H9 (cell line): ENCODE measurements around the gene MTMR1. TPM values are rescaled to one million over a fixed set of nuclear protein-coding genes. Genes with fewer than 3 reads are reported as not detected.

Experiments used
- DNase-seq: peaks from one replicate; pipeline ENCODE4 v3.0.0-alpha.2; 2017
- H2AFZ ChIP-seq: one replicate; pipeline ENCODE4 v1.6.1; 2013; ENCODE audit warnings: mild to moderate bottlenecking, low read length, control low read depth, moderate library complexity
- H2AK5ac ChIP-seq: 2 replicates; pipeline ENCODE4 v1.6.1; 2013; ENCODE audit warnings: low read length, control low read depth, mixed read lengths; ENCODE audit not compliant: insufficient read length
- H2BK120ac ChIP-seq: one replicate; pipeline ENCODE4 v1.6.1; 2013; ENCODE audit warnings: low read depth, mild to moderate bottlenecking, low read length, control low read depth, inconsistent platforms; ENCODE audit not compliant: poor library complexity, severe bottlenecking
- H2BK12ac ChIP-seq: 2 replicates; pipeline ENCODE4 v1.6.1; 2013; ENCODE audit warnings: low read length, control low read depth, mixed read lengths, low read depth; ENCODE audit not compliant: insufficient read length
- H2BK15ac ChIP-seq: 2 replicates; pipeline ENCODE4 v1.6.1; 2013; ENCODE audit warnings: low read depth, low read length, control low read depth
- H2BK20ac ChIP-seq: one replicate; pipeline ENCODE4 v1.6.1; 2013; ENCODE audit warnings: low read depth, mild to moderate bottlenecking, low read length, control low read depth, inconsistent platforms; ENCODE audit not compliant: poor library complexity, severe bottlenecking
- H2BK5ac ChIP-seq: 2 replicates; pipeline ENCODE4 v1.6.1; 2013; ENCODE audit warnings: low read length, control low read depth, mixed read lengths; ENCODE audit not compliant: insufficient read length
- H3K14ac ChIP-seq: 2 replicates; pipeline ENCODE4 v1.6.1; 2013; ENCODE audit warnings: low read length, control low read depth; ENCODE audit not compliant: insufficient read depth
- H3K18ac ChIP-seq: 2 replicates; pipeline ENCODE4 v1.6.1; 2013; ENCODE audit warnings: low read depth, mild to moderate bottlenecking, mixed read lengths, low read length, control low read depth; ENCODE audit not compliant: insufficient read length
- H3K23ac ChIP-seq: 2 replicates; pipeline ENCODE4 v1.6.1; 2013; ENCODE audit warnings: low read length, control low read depth, mixed read lengths, low read depth; ENCODE audit not compliant: insufficient read length
- H3K23me2 ChIP-seq: 2 replicates; pipeline ENCODE4 v1.6.1; 2013; ENCODE audit warnings: low read depth, mild to moderate bottlenecking, mixed read lengths, low read length, control low read depth; ENCODE audit not compliant: insufficient read length, poor library complexity, severe bottlenecking
- H3K27ac ChIP-seq: 2 replicates; pipeline ENCODE4 v1.5.1; 2013; ENCODE audit warnings: low read length, control low read depth, mixed read lengths, low read depth; ENCODE audit not compliant: insufficient read length
- H3K27me3 ChIP-seq: 2 replicates; pipeline ENCODE4 v1.6.1; 2013; ENCODE audit warnings: low read length, control low read depth, inconsistent platforms; ENCODE audit not compliant: insufficient read depth
- H3K4ac ChIP-seq: 2 replicates; pipeline ENCODE4 v1.6.1; 2013; ENCODE audit warnings: low read depth, mild to moderate bottlenecking, control low read depth, inconsistent platforms, low read length, moderate library complexity
- H3K4me1 ChIP-seq: 2 replicates; pipeline ENCODE4 v1.6.1; 2013; ENCODE audit warnings: low read length, control low read depth, inconsistent platforms; ENCODE audit not compliant: insufficient read depth
- H3K4me2 ChIP-seq: 2 replicates; pipeline ENCODE4 v1.6.1; 2013; ENCODE audit warnings: low read length, control low read depth, mixed read lengths; ENCODE audit not compliant: insufficient read length, insufficient read depth
- H3K56ac ChIP-seq: 2 replicates; pipeline ENCODE4 v1.6.1; 2013; ENCODE audit warnings: low read depth, mild to moderate bottlenecking, mixed read lengths, low read length, control low read depth; ENCODE audit not compliant: insufficient read length
- H3K79me1 ChIP-seq: 2 replicates; pipeline ENCODE4 v1.6.1; 2013; ENCODE audit warnings: low read depth, mild to moderate bottlenecking, moderate library complexity, low read length, control low read depth, inconsistent platforms; ENCODE audit not compliant: insufficient read depth, poor library complexity, severe bottlenecking
- H3K79me2 ChIP-seq: 2 replicates; pipeline ENCODE4 v1.6.1; 2013; ENCODE audit warnings: low read length, control low read depth, inconsistent platforms; ENCODE audit not compliant: insufficient read depth
- H3K9ac ChIP-seq: 2 replicates; pipeline ENCODE4 v1.6.1; 2013; ENCODE audit warnings: low read length, control low read depth, mixed read lengths; ENCODE audit not compliant: insufficient read length; ENCODE audit errors: extremely low read depth
- H3K9me3 ChIP-seq: one replicate; pipeline ENCODE4 v1.6.1; 2013; ENCODE audit warnings: low read depth, low read length, inconsistent platforms; ENCODE audit not compliant: control insufficient read depth
- H3T11ph ChIP-seq: one replicate; pipeline ENCODE4 v1.6.1; 2013; ENCODE audit warnings: mild to moderate bottlenecking, low read length, control low read depth, inconsistent platforms
- H4K20me1 ChIP-seq: one replicate; pipeline ENCODE4 v1.6.1; 2013; ENCODE audit not compliant: control insufficient read depth, insufficient read length, insufficient read depth
- H4K5ac ChIP-seq: 2 replicates; pipeline ENCODE4 v1.6.1; 2013; ENCODE audit warnings: low read depth, mild to moderate bottlenecking, mixed read lengths, low read length, control low read depth; ENCODE audit not compliant: insufficient read length
- H4K8ac ChIP-seq: replicated peaks from 2 replicates; pipeline ENCODE4 v1.6.1; 2013; ENCODE audit warnings: low read length, control low read depth, mixed read lengths, low read depth; ENCODE audit not compliant: insufficient read length
- H4K91ac ChIP-seq: 2 replicates; pipeline ENCODE4 v1.6.1; 2013; ENCODE audit warnings: low read depth, mild to moderate bottlenecking, moderate library complexity, mixed read lengths, low read length, control low read depth; ENCODE audit not compliant: insufficient read length
- H3K27ac Mint-ChIP-seq, 3 experiments: 2 replicates in 2 of 3; 3 replicates in 1 of 3; pipeline ENCODE4 v1.8.0; 2020 to 2021; ENCODE audit warnings: mixed read lengths in 3 of 3, mild to moderate bottlenecking in 1 of 3, moderate library complexity in 1 of 3
- H3K27me3 Mint-ChIP-seq: 2 replicates; pipeline ENCODE4 v1.8.0; 2021; ENCODE audit warnings: low read depth, mild to moderate bottlenecking, moderate library complexity, mixed read lengths
- H3K36me3 Mint-ChIP-seq, 3 experiments: 2 replicates in 2 of 3; 3 replicates in 1 of 3; pipeline ENCODE4 v1.8.0; 2020 to 2021; ENCODE audit warnings: low read depth in 3 of 3, mixed read lengths in 3 of 3; ENCODE audit not compliant: insufficient read depth in 1 of 3
- H3K4me1 Mint-ChIP-seq, 2 experiments: 2 replicates each; pipeline ENCODE4 v1.8.0; 2020; ENCODE audit warnings: mixed read lengths in 2 of 2
- H3K4me3 Mint-ChIP-seq, 2 experiments: 2 replicates in 1 of 2; 3 replicates in 1 of 2; pipeline ENCODE4 v1.8.0; 2020 to 2021; ENCODE audit warnings: mild to moderate bottlenecking in 2 of 2, mixed read lengths in 2 of 2, moderate library complexity in 1 of 2
- H3K9me3 Mint-ChIP-seq, 2 experiments: 2 replicates in 1 of 2; 3 replicates in 1 of 2; pipeline ENCODE4 v1.8.0; 2020; ENCODE audit warnings: mild to moderate bottlenecking in 2 of 2, mixed read lengths in 2 of 2, moderate library complexity in 1 of 2
- CTCF ChIP-seq: fragments of 200-600 bp; sonication (generic); conservative IDR thresholded peaks from 3 replicates; pipeline ENCODE4 v1.8.0; 2021; ENCODE audit warnings: antibody characterized with exemption, mild to moderate bottlenecking
- WGBS: extraction: QIAGEN DNeasy Blood & Tissue Kit; methylation state at CpG from one replicate; pipeline ENCODE4 v1.1.7; 2013; ENCODE audit warnings: missing lambda C conversion rate, low lambda C conversion rate, mixed read lengths; ENCODE audit not compliant: insufficient read length; ENCODE audit errors: extremely low coverage; 5-methylcytosine and 5-hydroxymethylcytosine counted together
- total RNA-seq: library from RNA; stranded (reverse); gene quantifications from 2 replicates; pipeline ENCODE4 v1.2.1, GENCODE V29; 2021

MTMR1 gene
- total RNA-seq, 1 experiment from 2014 or later: 25.2 TPM

GRCh38 chrX:150696866-150697265, 3.7 kb downstream of the MTMR1 start:
- peaks cover 49 to 57% of the 10 kb centered on the region in 2 experiments for H3K9me3 Mint-ChIP-seq
- Histone ChIP-seq H3K27me3 (no peaks in the 10 kb centered on the region), H4K20me1 (no peaks in the 10 kb centered on the region), H3K14ac (no peak overlapping the region), H4K5ac (no peak overlapping the region), H4K8ac (no peak overlapping the region), H2BK12ac (no peak overlapping the region), H3K79me2 (no peaks in the 10 kb centered on the region; the same call in 1 of the 2 replicates), H4K91ac (no peak overlapping the region), H3K9ac (no peak overlapping the region), H3K27ac (no peak overlapping the region), H3K23ac (no peak overlapping the region), H2AK5ac (no peak overlapping the region), H3K56ac (no peak overlapping the region), H3K18ac (no peak overlapping the region), H3K4me1 (peaks cover 2% of the 10 kb centered on the region; the same call in 1 of the 2 replicates), H2BK15ac (no peak overlapping the region), H2BK5ac (no peak overlapping the region), H3K79me1 (no peaks in the 10 kb centered on the region), H3K4ac (no peak overlapping the region), H2BK20ac (no peak overlapping the region), H2BK120ac (no peak overlapping the region), H3K4me2 (no peak overlapping the region), H3T11ph (no peak overlapping the region), H3K9me3 (no peaks in the 10 kb centered on the region), H3K23me2 (peaks cover 9% of the 10 kb centered on the region), H2AFZ (no peak overlapping the region)
- no peak for TF ChIP-seq CTCF
- no peaks in the 10 kb centered on the region for H3K27me3 Mint-ChIP-seq
- no peak overlapping the region for H3K27ac Mint-ChIP-seq
- H3K36me3 Mint-ChIP-seq: peaks cover 0 to 23% (median 8%) of the 10 kb centered on the region in 3 experiments; a peak in 6 of 7 replicates
- peaks cover 12 to 15% of the 10 kb centered on the region in 2 experiments for H3K4me1 Mint-ChIP-seq
- no peak overlapping the region; a peak in 1 of 5 replicates for H3K4me3 Mint-ChIP-seq
- no CpG with 5 or more reads among the region's 4 CpGs for WGBS
- DNase-seq: no peak
